Measurements from ENCODE around the gene ANKS1B. TPM values are rescaled to one million over a fixed set of nuclear protein-coding genes. Genes with fewer than 3 reads are reported as not detected.

ANKS1B gene
- total RNA-seq, 6 experiments from 2014 or later, result 0.31 to 0.66 (median 0.37) TPM

GRCh38 chr12:99479149-99479548 is 505.6 kb downstream of the ANKS1B start:
- no peak for DNase-seq
- H3K9me3 Mint-ChIP-seq, result peaks cover 28% of the 10 kb centered on the region
- H3K27me3 Mint-ChIP-seq (ENCODE audit: insufficient read depth), result no peaks in the 10 kb centered on the region; the same call in 1 of the 2 replicates
- no peak overlapping the region for H3K4me3 Mint-ChIP-seq
- no peak overlapping the region for H3K27ac Mint-ChIP-seq
- no peak for TF ChIP-seq CTCF (IDR thresholded peaks at IDR 0.05)
- H3K36me3 Mint-ChIP-seq (ENCODE audit: low read depth), result no peaks in the 10 kb centered on the region
- H3K4me1 Mint-ChIP-seq (ENCODE audit: low read depth), result no peaks in the 10 kb centered on the region

- no peaks in the 10 kb centered on the region for H3K36me3 Mint-ChIP-seq (ENCODE audit: low read depth)
- no peak overlapping the region for H3K4me3 Mint-ChIP-seq
- H3K27me3 Mint-ChIP-seq (ENCODE audit: insufficient read depth), result no peaks in the 10 kb centered on the region; the same call in 1 of the 2 replicates
- no peak overlapping the region for H3K27ac Mint-ChIP-seq
- no peak for TF ChIP-seq CTCF (IDR thresholded peaks at IDR 0.05)
- no peaks in the 10 kb centered on the region for H3K4me1 Mint-ChIP-seq (ENCODE audit: low read depth)
- peaks cover 15% of the 10 kb centered on the region for H3K9me3 Mint-ChIP-seq
- no peak for DNase-seq
Observed at GRCh38 chr12:99476956-99477355, 507.8 kb downstream of the ANKS1B start.

GRCh38 chr12:99455350-99456035 is 529.2 kb downstream of the ANKS1B start:
- Mint-ChIP-seq H3K36me3 (ENCODE audit: low read depth) (no peaks in the 10 kb centered on the region; the same call in 1 of the 2 replicates), H3K27ac (no peak overlapping the region), H3K4me1 (ENCODE audit: low read depth) (no peaks in the 10 kb centered on the region), H3K9me3 (peaks cover 60% of the 10 kb centered on the region), H3K4me3 (no peak overlapping the region), H3K27me3 (ENCODE audit: insufficient read depth) (peaks cover 1% of the 10 kb centered on the region; the same call in 1 of the 2 replicates)
- DNase-seq, result peak; percentile 1
- TF ChIP-seq CTCF (IDR thresholded peaks at IDR 0.05), result no peak

GRCh38 chr12:99454539-99455172 is 530.1 kb downstream of the ANKS1B start:
- Mint-ChIP-seq H3K9me3 (peaks cover 61% of the 10 kb centered on the region), H3K27ac (no peak overlapping the region), H3K36me3 (ENCODE audit: low read depth) (no peaks in the 10 kb centered on the region), H3K4me3 (no peak overlapping the region), H3K4me1 (ENCODE audit: low read depth) (no peaks in the 10 kb centered on the region), H3K27me3 (ENCODE audit: insufficient read depth) (peaks cover 1% of the 10 kb centered on the region; the same call in 1 of the 2 replicates)
- DNase-seq, result no peak
- no peak for TF ChIP-seq CTCF (IDR thresholded peaks at IDR 0.05)

- Mint-ChIP-seq H3K4me3 (no peak overlapping the region), H3K9me3 (peaks cover 54% of the 10 kb centered on the region), H3K36me3 (ENCODE audit: low read depth) (no peaks in the 10 kb centered on the region), H3K27ac (no peak overlapping the region), H3K27me3 (ENCODE audit: insufficient read depth) (peaks cover 1% of the 10 kb centered on the region; the same call in 1 of the 2 replicates), H3K4me1 (ENCODE audit: low read depth) (no peaks in the 10 kb centered on the region)
- no peak for TF ChIP-seq CTCF (IDR thresholded peaks at IDR 0.05)
- no peak for DNase-seq
Observed at GRCh38 chr12:99453836-99454538, 530.7 kb downstream of the ANKS1B start.
